Endothelial cell of umbilical vein (primary cell): Measurements from ENCODE around the gene USP28. TPM values are rescaled to one million over a fixed set of nuclear protein-coding genes. Genes with fewer than 3 reads are reported as not detected.

Experiments
- BruUV-seq: library from RNA; stranded (reverse); fragments of 400-500 nt; replicated peaks from 2 replicates; lab custom pipeline; 2021; lab: Mats Ljungman, UMichigan
- CTCF ChIA-PET: fragments of 300-600, 350-600 bp; sonication (Branson Sonifier 250); formaldehyde crosslinking; loops from one replicate; lab custom pipeline; 2021; ENCODE audit warnings: antibody characterized with exemption, inconsistent platforms; lab: Charles Lee
- POLR2A ChIA-PET: fragments of 300-600, 350-600 bp; sonication (Branson Sonifier 250); formaldehyde crosslinking; loops from one replicate; lab custom pipeline; 2021; ENCODE audit warnings: antibody characterized with exemption, inconsistent platforms; lab: Charles Lee
- DNase-seq: peaks from one replicate; pipeline ENCODE4 v3.0.0-alpha.2; 2011; ENCODE audit warnings: low read depth, low spot score
- FAIRE-seq: peaks from 2 replicates; lab custom pipeline; 2011; peaks lifted over from hg19 to GRCh38; lab: Jason Lieb, UNC
- H2AFZ ChIP-seq: 2 replicates; pipeline ENCODE4 v1.6.0; 2012; ENCODE audit warnings: low read depth, low read length, control low read depth, inconsistent platforms
- H3K27ac ChIP-seq: 2 replicates; pipeline ENCODE4 v1.5.1; 2011; ENCODE audit warnings: low read depth, mild to moderate bottlenecking, control low read depth, low read length, moderate library complexity; ENCODE audit not compliant: insufficient read depth
- H3K27me3 ChIP-seq, 2 experiments: 2 replicates each; pipeline versions ENCODE4 v1.6.0 to v1.6.1; 2011; ENCODE audit warnings: low read length in 2 of 2, mixed read lengths in 1 of 2; ENCODE audit not compliant: control insufficient read depth in 2 of 2, insufficient read depth in 2 of 2
- H3K36me3 ChIP-seq, 2 experiments: 2 replicates in 1 of 2; 3 replicates in 1 of 2; pipeline ENCODE4 v1.5.1; 2011; ENCODE audit warnings: low read length in 2 of 2, mild to moderate bottlenecking in 1 of 2, moderate library complexity in 1 of 2; ENCODE audit not compliant: control insufficient read depth in 2 of 2, insufficient read depth in 2 of 2; ENCODE audit errors: extremely low read depth in 1 of 2
- H3K4me1 ChIP-seq: 3 replicates; pipeline ENCODE4 v1.5.1; 2011; ENCODE audit warnings: mild to moderate bottlenecking, low read length; ENCODE audit not compliant: control insufficient read depth, insufficient read depth; ENCODE audit errors: extremely low read depth
- H3K4me2 ChIP-seq: 2 replicates; pipeline ENCODE4 v1.6.1; 2011; ENCODE audit warnings: low read length, control low read depth, mixed read lengths; ENCODE audit not compliant: insufficient read depth
- H3K4me3 ChIP-seq, 3 experiments: fragments of 200-600 bp in 1 of 3; sonication (generic), shearing (Covaris generic) in 1 of 3; replicated peaks in 1 of 3; 2 replicates each; pipeline ENCODE4 v1.5.1; 2011 to 2016; ENCODE audit warnings: control low read depth in 3 of 3, low read length in 3 of 3, mild to moderate bottlenecking in 2 of 3, inconsistent platforms in 1 of 3, low read depth in 1 of 3, moderate library complexity in 1 of 3; ENCODE audit not compliant: insufficient read depth in 1 of 3
- H3K79me2 ChIP-seq: 2 replicates; pipeline ENCODE4 v1.6.0; 2012; ENCODE audit warnings: low read length, inconsistent platforms; ENCODE audit not compliant: control insufficient read depth, insufficient read depth
- H3K9ac ChIP-seq: replicated peaks from 2 replicates; pipeline ENCODE3; 2011; ENCODE audit warnings: low read length, control low read depth; ENCODE audit not compliant: insufficient read depth; ENCODE audit errors: extremely low read depth
- H3K9me1 ChIP-seq: replicated peaks from 3 replicates; pipeline ENCODE4 v1.6.0; 2011; ENCODE audit warnings: mild to moderate bottlenecking, low read length; ENCODE audit not compliant: control insufficient read depth, insufficient read depth; ENCODE audit errors: extremely low read depth
- H3K9me3 ChIP-seq: replicated peaks from 2 replicates; pipeline ENCODE4 v1.5.1; 2012; ENCODE audit warnings: low read length, inconsistent platforms; ENCODE audit not compliant: control insufficient read depth, insufficient read depth
- H4K20me1 ChIP-seq: replicated peaks from 2 replicates; pipeline ENCODE3; 2011; ENCODE audit warnings: mild to moderate bottlenecking, low read length; ENCODE audit not compliant: control insufficient read depth, insufficient read depth; ENCODE audit errors: extremely low read depth
- CTCF ChIP-seq, 2 donors: IDR thresholded peaks; 1 replicate in 1 of 2; 2 replicates in 1 of 2; pipeline ENCODE4 v1.5.1; 2011; ENCODE audit warnings: low read length in 2 of 2, mild to moderate bottlenecking in 2 of 2, moderate library complexity in 2 of 2, control low read depth in 1 of 2, inconsistent platforms in 1 of 2, low read depth in 1 of 2; ENCODE audit not compliant: insufficient read depth in 1 of 2; ENCODE audit errors: extremely low read depth in 1 of 2
- EZH2 ChIP-seq: IDR thresholded peaks from 2 replicates; pipeline ENCODE4 v1.6.1; 2012; ENCODE audit warnings: borderline replicate concordance, low read depth, mild to moderate bottlenecking, moderate library complexity, low read length, inconsistent platforms; ENCODE audit not compliant: severe bottlenecking
- FOS ChIP-seq: IDR thresholded peaks from 2 replicates; pipeline ENCODE4 v1.6.1; 2011; ENCODE audit warnings: mild to moderate bottlenecking, low read length, moderate library complexity, borderline replicate concordance; ENCODE audit not compliant: insufficient read depth
- GATA2 ChIP-seq: IDR thresholded peaks from 2 replicates; pipeline ENCODE4 v1.7.0; 2011; ENCODE audit warnings: low read depth, mild to moderate bottlenecking, moderate library complexity, mixed read lengths, low read length; ENCODE audit not compliant: insufficient read length, insufficient read depth
- JUN ChIP-seq: IDR thresholded peaks from 2 replicates; pipeline ENCODE4 v1.6.1; 2011; ENCODE audit warnings: borderline replicate concordance, low read depth; ENCODE audit not compliant: insufficient read length, insufficient read depth
- MAX ChIP-seq: IDR thresholded peaks from 2 replicates; pipeline ENCODE4 v1.6.1; 2011; ENCODE audit not compliant: insufficient read depth, insufficient read length
- MYC ChIP-seq: IDR thresholded peaks from one replicate; pipeline ENCODE4 v1.6.1; 2011; ENCODE audit warnings: mild to moderate bottlenecking, low read depth, low read length
- POLR2A ChIP-seq: IDR thresholded peaks from 2 replicates; pipeline ENCODE4 v1.6.1; 2012; ENCODE audit warnings: low read depth, mild to moderate bottlenecking, control low read depth, low read length
- POLR2AphosphoS5 ChIP-seq: IDR thresholded peaks from 2 replicates; pipeline ENCODE4 v1.6.1; 2012; ENCODE audit warnings: low read depth, mild to moderate bottlenecking, control low read depth, low read length, moderate library complexity; ENCODE audit not compliant: insufficient read depth
- dilution Hi-C: fragments of 300-500 bp; cut with MboI; formaldehyde crosslinking; loops from one replicate; pipeline ENCODE4 v1.15.0; 2019; ENCODE audit warnings: low sequenced_read_pairs; ENCODE audit not compliant: extremely low pct_ligation_motif_present
- intact Hi-C: fragments of 100-400 bp; cut with micrococcal nuclease; formaldehyde crosslinking; loops from one replicate; pipeline ENCODE4 v1.10.0; 2022
- polyA plus RNA-seq, 4 experiments: library from polyadenylated mRNA; depleted of rRNA in 3 of 4; stranded (reverse) in 3 of 4; unstranded in 1 of 4; fragments of >200 nt; gene quantifications; 2 replicates each; pipeline versions ENCODE4 v1.2.1 to v1.2.3, GENCODE V29; 2011 to 2012; ENCODE audit warnings: missing spikeins in 1 of 4
- total RNA-seq: library from RNA; stranded (reverse); gene quantifications from 2 replicates; pipeline ENCODE4 v1.2.3, GENCODE V29; 2021

The USP28 gene
- total and polyA plus RNA-seq, 2 donors (not counting 3 experiments of a cell fraction or from before 2014, with no cell fraction given) = 19.2 to 29.6 TPM

GRCh38 chr11:113814181-113814580 is 61.2 kb downstream of the USP28 start:
- Histone ChIP-seq H3K4me3 (no peak overlapping the region), H3K36me3 (peaks cover 2 to 3% of the 10 kb centered on the region in 2 experiments), H4K20me1 (no peaks in the 10 kb centered on the region), H3K9me1 (no peaks in the 10 kb centered on the region), H3K27me3 (no peaks in the 10 kb centered on the region), H3K27ac (no peak overlapping the region), H3K4me1 (no peaks in the 10 kb centered on the region), H3K79me2 (no peaks in the 10 kb centered on the region), H3K9me3 (no peaks in the 10 kb centered on the region), H3K4me2 (no peak overlapping the region), H2AFZ (no peak overlapping the region), H3K9ac (no peak overlapping the region)
- intact Hi-C loops (no loop called here), dilution Hi-C loops (no loop called here)
- TF ChIP-seq EZH2 (no peak), GATA2 (no peak), POLR2A (no peak), CTCF (IDR thresholded peaks at IDR 0.05; ENCODE audit: extremely low read depth in 1 of 2, insufficient read depth in 1 of 2, low read depth in 1 of 2, low read length in 2 of 2) (no peak), JUN (no peak), POLR2AphosphoS5 (no peak), MYC (no peak), FOS (no peak), MAX (no peak)
- DNase-seq (peak; percentile 23), FAIRE-seq (no peak)
- ChIA-PET CTCF (interaction anchor here (1.0 to 3.3 kb wide), 3 partner anchors 8 to 18 kb away, joined by 3 to 17 read pairs (median 3); no protein-coding TSS in a partner anchor), POLR2A (interaction anchor here (0.6 kb wide), 1 partner anchor 61 kb away, joined by 3 read pairs; the partner anchor contains the start of gene USP28)
- no TSS peak for BruUV-seq
